T-cell (primary cell): ENCODE measurements around the gene PRKN. TPM values are rescaled to one million over a fixed set of nuclear protein-coding genes. Genes with fewer than 3 reads are reported as not detected.

Experiments
- ATAC-seq, 4 experiments: fragments of 200-7000 bp in 3 of 4; fragments of 150-1000 bp in 1 of 4; cut with Tn5 transposase; replicated peaks in 1 of 4; 1 replicate in 3 of 4; 2 replicates in 1 of 4; pipeline ENCODE4 v1.10.0; 2021; ENCODE audit warnings: moderate library complexity in 3 of 4, mild to moderate bottlenecking in 2 of 4, moderate number of reproducible peaks in 1 of 4
- CTCF ChIA-PET, 2 donors: fragments of 300-600 bp; sonication (Branson Sonifier 250); formaldehyde crosslinking; loops; one replicate each; lab custom pipeline; 2022; ENCODE audit warnings: antibody characterized with exemption in 2 of 2; lab: Charles Lee
- POLR2A ChIA-PET, 2 donors: fragments of 300-600 bp; sonication (Branson Sonifier 250); formaldehyde crosslinking; loops; one replicate each; lab custom pipeline; 2022; ENCODE audit warnings: antibody characterized with exemption in 2 of 2; lab: Charles Lee
- DNase-seq, 35 experiments: peaks; one replicate each; pipeline versions ENCODE4 v3.0.0 to v3.0.0-alpha.2; 2013 to 2023
- H3K27ac ChIP-seq: one replicate; pipeline ENCODE4 v1.5.1; 2013; ENCODE audit warnings: low read length
- H3K27me3 ChIP-seq, 2 experiments: replicated peaks in 1 of 2; 1 replicate in 1 of 2; 2 replicates in 1 of 2; pipeline versions ENCODE4 v1.6.1 to v1.7.0; 2013; ENCODE audit warnings: low read length in 1 of 2, mixed read lengths in 1 of 2; ENCODE audit not compliant: control insufficient read depth in 2 of 2, insufficient read depth in 2 of 2; ENCODE audit errors: extremely low read depth in 1 of 2
- H3K36me3 ChIP-seq, 2 donors: 1 replicate in 1 of 2; 2 replicates in 1 of 2; pipeline versions ENCODE4 v1.6.1 to v1.7.0; 2013; ENCODE audit warnings: low read length in 1 of 2; ENCODE audit not compliant: control insufficient read depth in 2 of 2, insufficient read depth in 1 of 2; ENCODE audit errors: extremely low read depth in 1 of 2
- H3K4me1 ChIP-seq, 2 experiments: 1 replicate in 1 of 2; 2 replicates in 1 of 2; pipeline versions ENCODE4 v1.6.1 to v1.7.0; 2013; ENCODE audit warnings: low read length in 2 of 2, mixed read lengths in 1 of 2; ENCODE audit not compliant: insufficient read depth in 2 of 2, control insufficient read depth in 1 of 2; ENCODE audit errors: extremely low read depth in 1 of 2
- H3K4me3 ChIP-seq, 2 donors: 1 replicate in 1 of 2; 2 replicates in 1 of 2; pipeline versions ENCODE4 v1.5.1 to v1.7.0; 2013; ENCODE audit warnings: mild to moderate bottlenecking in 2 of 2, low read length in 1 of 2, moderate library complexity in 1 of 2; ENCODE audit not compliant: control insufficient read depth in 1 of 2; ENCODE audit errors: extremely low read depth in 1 of 2
- H3K9me3 ChIP-seq: 2 replicates; pipeline ENCODE4 v1.7.0; 2013
- H3K27ac Mint-ChIP-seq, 2 donors: one replicate each; pipeline ENCODE4 v1.8.0; 2020 to 2021; ENCODE audit warnings: mild to moderate bottlenecking in 2 of 2, mixed read lengths in 2 of 2
- H3K27me3 Mint-ChIP-seq, 2 donors: one replicate each; pipeline ENCODE4 v1.8.0; 2021 to 2022; ENCODE audit warnings: mixed read lengths in 2 of 2
- H3K36me3 Mint-ChIP-seq: one replicate; pipeline ENCODE4 v1.8.0; 2021; ENCODE audit warnings: mixed read lengths
- H3K4me1 Mint-ChIP-seq, 3 donors: one replicate each; pipeline ENCODE4 v1.8.0; 2020 to 2022; ENCODE audit warnings: mixed read lengths in 3 of 3, mild to moderate bottlenecking in 1 of 3
- H3K4me3 Mint-ChIP-seq, 3 donors: one replicate each; pipeline ENCODE4 v1.8.0; 2020 to 2022; ENCODE audit warnings: mild to moderate bottlenecking in 3 of 3, mixed read lengths in 3 of 3, moderate library complexity in 3 of 3
- H3K9me3 Mint-ChIP-seq, 3 donors: one replicate each; pipeline ENCODE4 v1.8.0; 2020 to 2022; ENCODE audit warnings: mixed read lengths in 3 of 3
- WGBS: methylation state at CpG from one replicate; pipeline ENCODE4 v1.1.5; 2013; ENCODE audit warnings: missing lambda C conversion rate; ENCODE audit not compliant: insufficient coverage; 5-methylcytosine and 5-hydroxymethylcytosine counted together
- total RNA-seq, 35 experiments: library from RNA in 6 of 35; stranded (reverse) in 6 of 35; fragments of 120-200 nt in 1 of 35; gene quantifications; one replicate each; pipeline versions ENCODE4 v1.2.1 to v1.2.4 and lab custom pipeline; 2013 to 2026

The PRKN gene
- total RNA-seq, 5 donors from 2014 or later (not counting 1 experiment from before 2014, with no cell fraction given) = 3.4 to 7.7 (median 6.1) TPM

DNA sequence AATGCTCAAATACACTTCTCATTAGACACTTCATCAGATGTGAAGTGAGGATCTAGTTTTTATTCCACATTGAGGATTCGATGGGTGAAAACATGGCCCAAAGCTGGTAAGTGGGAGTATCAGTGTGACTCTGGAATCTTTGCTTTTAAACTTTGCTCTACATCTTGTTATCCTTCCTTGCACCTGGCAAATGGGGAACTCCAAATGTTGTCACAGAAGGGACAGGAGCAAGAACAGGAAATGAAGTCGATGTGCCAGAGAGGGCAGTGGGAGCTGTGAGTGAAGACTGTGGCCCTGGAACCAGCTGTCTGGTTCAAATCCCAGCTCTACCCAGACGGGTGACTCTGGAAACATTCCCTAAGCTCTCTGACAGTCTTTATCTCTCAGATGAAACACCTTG is 1367.0 kb downstream of the PRKN start:
- H3K9me3 Mint-ChIP-seq = peaks cover 5 to 11% (median 5%) of the 10 kb centered on the region in 3 donors
- Histone ChIP-seq H3K9me3 (no peaks in the 10 kb centered on the region), H3K27me3 (peaks cover 0 to 9% of the 10 kb centered on the region in 2 experiments), H3K4me3 (no peak overlapping the region), H3K36me3 (no peaks in the 10 kb centered on the region), H3K27ac (no peak overlapping the region), H3K4me1 (no peaks in the 10 kb centered on the region)
- no peaks in the 10 kb centered on the region for H3K27me3 Mint-ChIP-seq
- H3K4me3 Mint-ChIP-seq = no peak overlapping the region
- CTCF ChIA-PET = interaction anchor here in 1 of 2 donors (1.9 kb wide), 1 partner anchor 10 kb away, joined by 6 read pairs; no protein-coding TSS in a partner anchor
- ATAC-seq (no peak), DNase-seq (no peak)
- POLR2A ChIA-PET = interaction anchor here in 1 of 2 donors (0.6 kb wide), 2 partner anchors 32 to 211 kb away, joined by 3 to 4 read pairs; no protein-coding TSS in a partner anchor
- H3K36me3 Mint-ChIP-seq = peaks cover 9% of the 10 kb centered on the region
- 17% methylated on average over 1 of the region's 3 CpGs for WGBS
- H3K4me1 Mint-ChIP-seq = no peaks in the 10 kb centered on the region
- no peak overlapping the region for H3K27ac Mint-ChIP-seq

DNA sequence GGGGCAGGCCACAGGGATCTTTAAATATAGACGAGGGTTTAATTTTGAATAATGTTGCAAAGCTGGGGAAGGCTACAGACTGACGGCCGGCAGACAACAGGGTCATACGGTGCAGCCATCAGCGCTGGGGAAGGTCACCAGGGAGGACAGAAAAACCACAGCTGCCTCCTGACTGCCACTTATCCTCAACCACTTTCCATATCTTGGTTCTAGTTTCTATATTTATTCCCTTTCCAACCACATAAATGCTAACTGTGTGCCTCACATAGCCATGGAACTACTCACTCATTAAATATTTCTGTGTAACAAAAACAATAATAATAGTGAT is 1368.0 kb downstream of the PRKN start:
- no peak overlapping the region for H3K27ac ChIP-seq
- DNase-seq (no peak), ATAC-seq (no peak)
- Mint-ChIP-seq H3K4me3 (no peak overlapping the region), H3K9me3 (peaks cover 5 to 11% (median 5%) of the 10 kb centered on the region in 3 donors), H3K36me3 (peaks cover 9% of the 10 kb centered on the region), H3K4me1 (no peaks in the 10 kb centered on the region), H3K27ac (no peak overlapping the region), H3K27me3 (no peaks in the 10 kb centered on the region)
- no peaks in the 10 kb centered on the region for H3K4me1 ChIP-seq
- WGBS = 83% methylated on average over 2 of the region's 5 CpGs
- POLR2A ChIA-PET = no interaction called here
- no peaks in the 10 kb centered on the region for H3K9me3 ChIP-seq
- no peak overlapping the region for H3K4me3 ChIP-seq
- H3K27me3 ChIP-seq = peaks cover 0 to 9% of the 10 kb centered on the region in 2 experiments
- CTCF ChIA-PET = interaction anchor here in 1 of 2 donors (0.5 kb wide), 1 partner anchor 13 kb away, joined by 8 read pairs; no protein-coding TSS in a partner anchor
- no peaks in the 10 kb centered on the region for H3K36me3 ChIP-seq

DNA sequence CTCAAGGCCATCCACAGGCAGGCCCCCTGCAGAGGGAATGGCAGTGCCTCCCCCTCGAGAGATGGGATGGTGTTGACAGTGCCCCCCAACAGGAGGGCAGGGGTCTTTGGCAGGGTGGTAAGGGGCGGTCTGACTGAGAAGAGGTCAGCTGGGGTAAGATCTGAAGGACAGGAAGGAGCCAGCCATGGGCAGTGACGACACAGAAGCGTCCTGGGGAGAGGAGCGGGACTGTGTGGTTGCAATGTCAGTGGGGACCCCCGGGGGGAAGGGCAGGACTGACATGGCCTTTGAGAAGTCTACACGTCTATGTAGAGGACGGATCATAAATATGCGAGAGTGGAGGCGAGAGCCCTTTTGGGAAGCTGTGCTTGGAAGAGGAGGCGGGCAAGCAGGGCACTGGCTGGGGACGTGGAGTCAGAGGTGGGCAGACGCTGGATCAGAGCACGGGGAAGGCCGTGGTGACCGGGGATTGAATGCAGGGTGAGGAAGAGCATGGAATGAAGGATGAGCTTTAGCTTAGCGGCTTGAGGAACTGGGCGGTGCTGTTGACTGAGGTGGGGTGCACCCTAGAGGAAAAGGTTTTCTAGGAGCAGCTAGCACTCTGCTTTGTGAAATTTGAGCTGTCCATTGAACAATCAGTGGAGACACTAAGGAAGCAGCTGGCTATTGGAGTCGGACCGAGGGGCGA is 1371.3 kb downstream of the PRKN start:
- Mint-ChIP-seq H3K36me3 (peaks cover 5% of the 10 kb centered on the region), H3K27ac (no peak overlapping the region), H3K4me3 (no peak overlapping the region), H3K4me1 (no peaks in the 10 kb centered on the region), H3K27me3 (no peaks in the 10 kb centered on the region), H3K9me3 (no peaks in the 10 kb centered on the region)
- ChIA-PET CTCF (interaction anchor here (0.9 to 2.0 kb wide), 2 partner anchors 15 to 17 kb away, joined by 3 to 11 read pairs; no protein-coding TSS in a partner anchor), POLR2A (no interaction called here)
- ATAC-seq (no peak), DNase-seq (no peak)
- Histone ChIP-seq H3K36me3 (no peaks in the 10 kb centered on the region), H3K4me1 (no peaks in the 10 kb centered on the region), H3K9me3 (no peaks in the 10 kb centered on the region), H3K4me3 (no peak overlapping the region), H3K27me3 (peaks cover 0 to 4% of the 10 kb centered on the region in 2 experiments), H3K27ac (no peak overlapping the region)
- WGBS = 87% methylated on average over 21 of the region's 21 CpGs

DNA sequence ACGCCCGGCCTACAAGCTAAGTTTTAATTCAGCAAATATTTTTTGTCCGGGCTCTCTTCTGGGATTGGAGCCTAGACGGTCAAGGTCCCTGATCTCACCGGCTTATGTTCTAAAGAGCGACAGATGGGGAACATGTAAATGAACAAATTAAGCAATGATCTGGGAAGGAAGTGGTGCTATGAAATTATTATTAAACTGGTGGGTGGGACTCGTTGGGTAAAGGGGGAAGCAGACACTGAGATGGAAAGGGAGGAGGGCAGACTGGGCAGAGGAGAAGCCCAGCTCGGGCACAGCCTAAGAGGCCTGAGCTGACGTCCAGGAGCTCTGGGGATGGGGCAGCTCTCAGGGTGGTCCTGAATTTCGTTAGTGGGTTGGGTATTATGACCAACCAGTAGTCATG is 1371.9 kb downstream of the PRKN start:
- Histone ChIP-seq H3K27ac (no peak overlapping the region), H3K9me3 (no peaks in the 10 kb centered on the region), H3K4me3 (no peak overlapping the region), H3K27me3 (peaks cover 0 to 4% of the 10 kb centered on the region in 2 experiments), H3K4me1 (no peaks in the 10 kb centered on the region), H3K36me3 (no peaks in the 10 kb centered on the region)
- CTCF ChIA-PET = interaction anchor here in 1 of 2 donors (0.7 kb wide), 1 partner anchor 390 kb away, joined by 3 read pairs; no protein-coding TSS in a partner anchor
- Mint-ChIP-seq H3K9me3 (no peaks in the 10 kb centered on the region), H3K4me3 (no peak overlapping the region), H3K36me3 (peaks cover 5% of the 10 kb centered on the region), H3K4me1 (no peaks in the 10 kb centered on the region), H3K27ac (no peak overlapping the region), H3K27me3 (no peaks in the 10 kb centered on the region)
- WGBS = 80% methylated on average over 9 of the region's 10 CpGs
- DNase-seq (no peak), ATAC-seq (no peak)
- POLR2A ChIA-PET = no interaction called here

DNA sequence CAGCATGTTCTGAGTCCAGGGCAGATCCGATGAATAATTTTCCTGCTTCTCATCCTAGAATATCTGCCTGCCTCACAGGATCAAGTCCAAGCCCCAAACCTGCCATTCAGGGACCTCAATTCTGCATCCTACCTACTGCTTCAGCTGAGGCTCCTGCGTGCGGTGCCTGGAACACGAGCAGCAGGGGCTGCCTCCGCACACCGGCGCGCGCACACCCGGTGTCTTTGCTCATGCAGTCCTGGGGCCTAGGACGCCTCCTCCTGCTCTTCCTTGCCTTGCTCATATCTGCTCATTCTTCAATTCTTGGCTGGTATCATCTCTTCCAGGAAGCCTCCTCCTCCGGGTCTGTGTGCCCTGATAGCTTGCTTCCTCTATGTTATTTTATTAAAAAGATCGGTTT is 1372.6 kb downstream of the PRKN start:
- Histone ChIP-seq H3K36me3 (no peaks in the 10 kb centered on the region), H3K9me3 (no peaks in the 10 kb centered on the region), H3K4me3 (no peak overlapping the region), H3K4me1 (no peaks in the 10 kb centered on the region), H3K27me3 (peaks cover 0 to 4% of the 10 kb centered on the region in 2 experiments), H3K27ac (no peak overlapping the region)
- WGBS = 93% methylated on average over 10 of the region's 13 CpGs
- H3K4me3 Mint-ChIP-seq = no peak overlapping the region
- no peaks in the 10 kb centered on the region for H3K36me3 Mint-ChIP-seq
- no peak for ATAC-seq
- no peaks in the 10 kb centered on the region for H3K4me1 Mint-ChIP-seq
- H3K27ac Mint-ChIP-seq = no peak overlapping the region
- DNase-seq = no peak
- POLR2A ChIA-PET = no interaction called here
- CTCF ChIA-PET = interaction anchor here (0.7 to 0.8 kb wide), 2 partner anchors 16 to 389 kb away, joined by 3 read pairs; no protein-coding TSS in a partner anchor
- H3K27me3 Mint-ChIP-seq = no peaks in the 10 kb centered on the region
- H3K9me3 Mint-ChIP-seq = no peaks in the 10 kb centered on the region

DNA sequence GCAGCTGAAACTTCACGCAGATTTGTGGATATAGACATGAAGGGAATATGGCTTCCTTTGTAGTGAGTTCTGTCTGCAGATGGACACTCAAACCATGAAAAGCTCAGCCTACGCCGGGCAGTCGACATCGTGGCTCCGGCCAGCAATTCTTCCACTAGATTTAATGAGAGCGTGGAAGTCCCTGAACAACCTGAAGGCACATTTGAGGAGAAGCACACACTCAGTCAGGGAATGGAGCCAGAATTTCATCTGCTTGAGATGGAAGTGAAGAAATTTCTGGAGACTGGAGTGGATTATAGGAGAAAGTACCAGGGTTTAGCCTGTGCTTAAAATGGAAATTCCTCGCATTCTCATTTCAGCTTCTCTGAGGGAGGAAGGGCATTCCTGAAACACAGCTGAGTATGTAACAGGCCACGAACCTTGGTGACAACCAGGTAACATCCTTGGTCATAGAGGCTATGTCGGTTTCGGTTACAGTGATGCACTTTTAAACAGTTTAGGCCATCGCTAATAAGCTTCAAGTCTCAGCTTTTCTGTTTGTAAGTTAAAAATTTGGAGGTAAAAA is 1373.2 kb downstream of the PRKN start:
- Histone ChIP-seq H3K27me3 (peaks cover 0 to 3% of the 10 kb centered on the region in 2 experiments), H3K9me3 (no peaks in the 10 kb centered on the region), H3K4me1 (no peaks in the 10 kb centered on the region), H3K36me3 (no peaks in the 10 kb centered on the region), H3K27ac (no peak overlapping the region), H3K4me3 (no peak overlapping the region)
- ChIA-PET CTCF (interaction anchor here (0.6 to 1.1 kb wide), 3 partner anchors 14 to 16 kb away, joined by 3 to 4 read pairs (median 3); no protein-coding TSS in a partner anchor), POLR2A (no interaction called here)
- H3K4me1 Mint-ChIP-seq = no peaks in the 10 kb centered on the region
- H3K27ac Mint-ChIP-seq = no peak overlapping the region
- no peaks in the 10 kb centered on the region for H3K27me3 Mint-ChIP-seq
- no peaks in the 10 kb centered on the region for H3K9me3 Mint-ChIP-seq
- DNase-seq (no peak), ATAC-seq (no peak)
- WGBS = 100% methylated on average over 8 of the region's 12 CpGs
- no peak overlapping the region for H3K4me3 Mint-ChIP-seq
- no peaks in the 10 kb centered on the region for H3K36me3 Mint-ChIP-seq
